Measurements from ENCODE around the gene TECR. TPM values are rescaled to one million over a fixed set of nuclear protein-coding genes. Genes with fewer than 3 reads are reported as not detected.

The TECR gene
- polyA plus RNA-seq, 6 donors from 2014 or later, result 95.6 to 169 (median 116) TPM

GRCh38 chr19:14553042-14553938 lies 23.9 kb downstream of the TECR start:
- Mint-ChIP-seq H3K27me3 (no peaks in the 10 kb centered on the region), H3K4me3 (peak overlapping the region in 1 of 8 donors; percentile 33), H3K9me3 (no peaks in the 10 kb centered on the region), H3K4me1 (peaks cover 39 to 59% (median 42%) of the 10 kb centered on the region in 3 donors), H3K27ac (peak overlapping the region in 1 of 6 donors; percentile 57), H3K36me3 (peaks cover 0 to 8% of the 10 kb centered on the region in 2 donors)
- DNase-seq (no peak), ATAC-seq (ENCODE audit: low read depth in 2 of 2) (no peak)

GRCh38 chr19:14553939-14554243 lies 24.5 kb downstream of the TECR start:
- ATAC-seq (ENCODE audit: low read depth in 2 of 2) (no peak), DNase-seq (no peak)
- H3K27me3 Mint-ChIP-seq, result no peaks in the 10 kb centered on the region
- peaks cover 0 to 8% of the 10 kb centered on the region in 2 donors for H3K36me3 Mint-ChIP-seq
- peaks cover 39 to 55% (median 42%) of the 10 kb centered on the region in 3 donors for H3K4me1 Mint-ChIP-seq
- H3K9me3 Mint-ChIP-seq, result no peaks in the 10 kb centered on the region
- H3K27ac Mint-ChIP-seq, result peak overlapping the region in 1 of 6 donors; percentile 62
- peak overlapping the region in 1 of 8 donors; percentile 33 for H3K4me3 Mint-ChIP-seq

- ATAC-seq (ENCODE audit: low read depth in 2 of 2), result no peak
- peaks cover 39 to 55% (median 42%) of the 10 kb centered on the region in 3 donors for H3K4me1 Mint-ChIP-seq
Observed at GRCh38 chr19:14554382-14554812, 25.0 kb downstream of the TECR start.

GRCh38 chr19:14555918-14556661 lies 26.7 kb downstream of the TECR start:
- H3K27ac Mint-ChIP-seq, result peak overlapping the region in 2 of 6 donors; percentile 65 to 70
- no peaks in the 10 kb centered on the region for H3K9me3 Mint-ChIP-seq
- peaks cover 33 to 48% (median 36%) of the 10 kb centered on the region in 3 donors for H3K4me1 Mint-ChIP-seq
- no peaks in the 10 kb centered on the region for H3K27me3 Mint-ChIP-seq
- ATAC-seq (ENCODE audit: low read depth in 2 of 2) (no peak), DNase-seq (no peak)
- H3K4me3 Mint-ChIP-seq, result peak overlapping the region in 4 of 8 donors; percentile 51 to 68 (median 52)
- H3K36me3 Mint-ChIP-seq, result no peaks in the 10 kb centered on the region

More at GRCh38 chr19:14554382-14554812, 25.0 kb downstream of the TECR start:
- DNase-seq, result no peak
- Mint-ChIP-seq H3K4me3 (peak overlapping the region in 1 of 8 donors; percentile 68), H3K36me3 (peaks cover 0 to 8% of the 10 kb centered on the region in 2 donors), H3K9me3 (no peaks in the 10 kb centered on the region), H3K27ac (no peak overlapping the region), H3K27me3 (no peaks in the 10 kb centered on the region)

- Mint-ChIP-seq H3K4me1 (peaks cover 27 to 42% (median 31%) of the 10 kb centered on the region in 3 donors), H3K4me3 (peak overlapping the region in 5 of 8 donors; percentile 25 to 63 (median 53)), H3K9me3 (no peaks in the 10 kb centered on the region), H3K27ac (peak overlapping the region in 3 of 6 donors; percentile 39 to 81 (median 60)), H3K36me3 (no peaks in the 10 kb centered on the region), H3K27me3 (no peaks in the 10 kb centered on the region)
- peak; percentile 78 to 87 for ATAC-seq (ENCODE audit: low read depth in 2 of 2)
- peak; percentile 48 for DNase-seq
Observed at GRCh38 chr19:14556662-14557188, 27.3 kb downstream of the TECR start.

GRCh38 chr19:14558370-14559066 lies 29.1 kb downstream of the TECR start:
- no peaks in the 10 kb centered on the region for H3K36me3 Mint-ChIP-seq
- H3K9me3 Mint-ChIP-seq, result no peaks in the 10 kb centered on the region
- no peaks in the 10 kb centered on the region for H3K27me3 Mint-ChIP-seq
- H3K4me1 Mint-ChIP-seq, result peaks cover 22 to 31% (median 27%) of the 10 kb centered on the region in 3 donors
- H3K27ac Mint-ChIP-seq, result peak overlapping the region in 3 of 6 donors; percentile 24 to 82 (median 70)
- no peak for ATAC-seq (ENCODE audit: low read depth in 2 of 2)
- H3K4me3 Mint-ChIP-seq, result no peak overlapping the region
- DNase-seq, result no peak

- ATAC-seq (ENCODE audit: low read depth in 2 of 2) (no peak), DNase-seq (no peak)
- H3K27me3 Mint-ChIP-seq, result no peaks in the 10 kb centered on the region
- no peaks in the 10 kb centered on the region for H3K36me3 Mint-ChIP-seq
- H3K9me3 Mint-ChIP-seq, result no peaks in the 10 kb centered on the region
- peak overlapping the region in 1 of 6 donors; percentile 43 for H3K27ac Mint-ChIP-seq
- H3K4me3 Mint-ChIP-seq, result no peak overlapping the region
- peaks cover 18 to 27% (median 26%) of the 10 kb centered on the region in 3 donors for H3K4me1 Mint-ChIP-seq
Observed at GRCh38 chr19:14559916-14560775, 30.8 kb downstream of the TECR start.

- peaks cover 17 to 27% (median 26%) of the 10 kb centered on the region in 3 donors for H3K4me1 Mint-ChIP-seq
- no peaks in the 10 kb centered on the region for H3K9me3 Mint-ChIP-seq
- H3K36me3 Mint-ChIP-seq, result no peaks in the 10 kb centered on the region
- H3K4me3 Mint-ChIP-seq, result no peak overlapping the region
- no peak for DNase-seq
- H3K27me3 Mint-ChIP-seq, result no peaks in the 10 kb centered on the region
- ATAC-seq (ENCODE audit: low read depth in 2 of 2), result no peak
- H3K27ac Mint-ChIP-seq, result peak overlapping the region in 1 of 6 donors; percentile 43
Observed at GRCh38 chr19:14560776-14561108, 31.3 kb downstream of the TECR start.

GRCh38 chr19:14561249-14561648 lies 31.9 kb downstream of the TECR start:
- no peak overlapping the region for H3K4me3 Mint-ChIP-seq
- peak overlapping the region in 1 of 6 donors; percentile 15 for H3K27ac Mint-ChIP-seq

GRCh38 chr19:14561847-14562351 lies 32.5 kb downstream of the TECR start:
- no peaks in the 10 kb centered on the region for H3K36me3 Mint-ChIP-seq
- no peak overlapping the region for H3K4me3 Mint-ChIP-seq
- H3K27me3 Mint-ChIP-seq, result no peaks in the 10 kb centered on the region
- no peak for DNase-seq
- H3K9me3 Mint-ChIP-seq, result no peaks in the 10 kb centered on the region
- H3K4me1 Mint-ChIP-seq, result peaks cover 6 to 17% (median 15%) of the 10 kb centered on the region in 3 donors
- peak overlapping the region in 1 of 6 donors; percentile 15 for H3K27ac Mint-ChIP-seq
- no peak for ATAC-seq (ENCODE audit: low read depth in 2 of 2)

More at GRCh38 chr19:14561249-14561648, 31.9 kb downstream of the TECR start:
- H3K9me3 Mint-ChIP-seq, result no peaks in the 10 kb centered on the region
- no peaks in the 10 kb centered on the region for H3K36me3 Mint-ChIP-seq
- peaks cover 12 to 22% (median 21%) of the 10 kb centered on the region in 3 donors for H3K4me1 Mint-ChIP-seq
- DNase-seq, result no peak
- ATAC-seq (ENCODE audit: low read depth in 2 of 2), result no peak
- no peaks in the 10 kb centered on the region for H3K27me3 Mint-ChIP-seq

- ATAC-seq (ENCODE audit: low read depth in 2 of 2) (no peak), DNase-seq (no peak)
- Mint-ChIP-seq H3K4me3 (no peak overlapping the region), H3K27me3 (no peaks in the 10 kb centered on the region), H3K4me1 (peaks cover 14 to 23% (median 20%) of the 10 kb centered on the region in 3 donors), H3K9me3 (no peaks in the 10 kb centered on the region), H3K36me3 (no peaks in the 10 kb centered on the region), H3K27ac (peak overlapping the region in 1 of 6 donors; percentile 47)
Observed at GRCh38 chr19:14562660-14563589, 33.5 kb downstream of the TECR start.
